Brain microvascular endothelial cell (primary cell): ENCODE measurements around the gene SGIP1.
"Not testable (repeated sequence)": the region's sequence is repeated elsewhere in the genome, so short reads cannot be mapped to it uniquely, and the experiment has no call there.

Source experiments
- DNase-seq: peaks from one replicate; pipeline ENCODE4 v3.0.0-alpha.2; 2020
- H3K27ac ChIP-seq: fragments of 250-450 bp; sonication (Bioruptor Pico); 2 replicates; pipeline ENCODE4 v1.5.1; 2020; ENCODE audit warnings: mild to moderate bottlenecking, moderate library complexity
- H3K27me3 ChIP-seq: fragments of 250-450 bp; sonication (Bioruptor Pico); replicated peaks from 2 replicates; pipeline ENCODE4 v1.5.1; 2020; ENCODE audit warnings: mild to moderate bottlenecking
- H3K36me3 ChIP-seq: fragments of 250-450 bp; sonication (Bioruptor Pico); replicated peaks from 2 replicates; pipeline ENCODE4 v1.5.1; 2020; ENCODE audit warnings: mild to moderate bottlenecking
- H3K4me3 ChIP-seq: 2 replicates; pipeline ENCODE4 v1.5.1; 2011; ENCODE audit warnings: low read depth, mild to moderate bottlenecking, control low read depth, low read length, moderate library complexity
- in situ Hi-C: cut with HindIII; loops from 2 replicates; pipeline ENCODE4 v1.10.0; 2017; ENCODE audit warnings: low sequenced_read_pairs, low pct_ligation_motif_present
- TF ChIP-seq, protein P1 (sequence below): IDR thresholded peaks from 2 replicates; pipeline ENCODE4 v1.5.1; 2011; ENCODE audit warnings: low read depth, mild to moderate bottlenecking, moderate library complexity, low read length, control low read depth, inconsistent platforms; ENCODE audit errors: missing control alignments

Gene SGIP1

DNA sequence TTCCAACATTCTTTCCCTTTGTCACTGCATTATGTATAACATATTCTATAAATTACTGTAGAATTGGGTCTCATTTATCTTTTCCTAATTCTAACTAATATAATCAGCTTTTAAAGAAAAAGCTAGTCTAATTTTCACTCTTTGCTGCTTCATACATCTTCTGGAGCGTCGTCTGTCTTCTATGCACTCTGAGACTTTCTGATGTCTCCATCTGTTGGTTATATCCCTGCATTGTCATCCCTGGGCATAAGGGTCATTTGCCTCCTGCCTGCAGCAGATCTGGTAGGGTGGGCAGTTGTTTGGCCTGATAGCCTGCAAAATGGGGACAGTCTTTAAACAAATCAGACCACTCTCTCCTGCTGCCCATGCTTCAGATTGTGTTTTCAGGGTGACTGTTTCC is 177.5 kb downstream of the SGIP1 start:
- no peaks in the 10 kb centered on the region for H3K27me3 ChIP-seq
- DNase-seq, result peak; percentile 3
- no peak overlapping the region for H3K4me3 ChIP-seq
- TF ChIP-seq, protein P1, sequence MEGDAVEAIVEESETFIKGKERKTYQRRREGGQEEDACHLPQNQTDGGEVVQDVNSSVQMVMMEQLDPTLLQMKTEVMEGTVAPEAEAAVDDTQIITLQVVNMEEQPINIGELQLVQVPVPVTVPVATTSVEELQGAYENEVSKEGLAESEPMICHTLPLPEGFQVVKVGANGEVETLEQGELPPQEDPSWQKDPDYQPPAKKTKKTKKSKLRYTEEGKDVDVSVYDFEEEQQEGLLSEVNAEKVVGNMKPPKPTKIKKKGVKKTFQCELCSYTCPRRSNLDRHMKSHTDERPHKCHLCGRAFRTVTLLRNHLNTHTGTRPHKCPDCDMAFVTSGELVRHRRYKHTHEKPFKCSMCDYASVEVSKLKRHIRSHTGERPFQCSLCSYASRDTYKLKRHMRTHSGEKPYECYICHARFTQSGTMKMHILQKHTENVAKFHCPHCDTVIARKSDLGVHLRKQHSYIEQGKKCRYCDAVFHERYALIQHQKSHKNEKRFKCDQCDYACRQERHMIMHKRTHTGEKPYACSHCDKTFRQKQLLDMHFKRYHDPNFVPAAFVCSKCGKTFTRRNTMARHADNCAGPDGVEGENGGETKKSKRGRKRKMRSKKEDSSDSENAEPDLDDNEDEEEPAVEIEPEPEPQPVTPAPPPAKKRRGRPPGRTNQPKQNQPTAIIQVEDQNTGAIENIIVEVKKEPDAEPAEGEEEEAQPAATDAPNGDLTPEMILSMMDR, result peak; percentile 57
- in situ Hi-C loops, result no loop called here
- no peak overlapping the region for H3K27ac ChIP-seq
- H3K36me3 ChIP-seq, result no peaks in the 10 kb centered on the region

- Histone ChIP-seq H3K27ac (no peak overlapping the region), H3K36me3 (no peaks in the 10 kb centered on the region), H3K4me3 (no peak overlapping the region), H3K27me3 (no peaks in the 10 kb centered on the region)
- in situ Hi-C loops, result no loop called here
- no peak for DNase-seq
- TF ChIP-seq, protein P1, result no peak
These were observed 178.9 kb downstream of the SGIP1 start for GRCh38 chr1:66712839-66713238.

GRCh38 chr1:66723985-66724384 is 190.0 kb downstream of the SGIP1 start:
- DNase-seq, result no peak
- Histone ChIP-seq H3K36me3 (no peaks in the 10 kb centered on the region), H3K27ac (no peak overlapping the region), H3K27me3 (no peaks in the 10 kb centered on the region), H3K4me3 (no peak overlapping the region)
- TF ChIP-seq, protein P1, result no peak
- in situ Hi-C loops, result no loop called here

DNA sequence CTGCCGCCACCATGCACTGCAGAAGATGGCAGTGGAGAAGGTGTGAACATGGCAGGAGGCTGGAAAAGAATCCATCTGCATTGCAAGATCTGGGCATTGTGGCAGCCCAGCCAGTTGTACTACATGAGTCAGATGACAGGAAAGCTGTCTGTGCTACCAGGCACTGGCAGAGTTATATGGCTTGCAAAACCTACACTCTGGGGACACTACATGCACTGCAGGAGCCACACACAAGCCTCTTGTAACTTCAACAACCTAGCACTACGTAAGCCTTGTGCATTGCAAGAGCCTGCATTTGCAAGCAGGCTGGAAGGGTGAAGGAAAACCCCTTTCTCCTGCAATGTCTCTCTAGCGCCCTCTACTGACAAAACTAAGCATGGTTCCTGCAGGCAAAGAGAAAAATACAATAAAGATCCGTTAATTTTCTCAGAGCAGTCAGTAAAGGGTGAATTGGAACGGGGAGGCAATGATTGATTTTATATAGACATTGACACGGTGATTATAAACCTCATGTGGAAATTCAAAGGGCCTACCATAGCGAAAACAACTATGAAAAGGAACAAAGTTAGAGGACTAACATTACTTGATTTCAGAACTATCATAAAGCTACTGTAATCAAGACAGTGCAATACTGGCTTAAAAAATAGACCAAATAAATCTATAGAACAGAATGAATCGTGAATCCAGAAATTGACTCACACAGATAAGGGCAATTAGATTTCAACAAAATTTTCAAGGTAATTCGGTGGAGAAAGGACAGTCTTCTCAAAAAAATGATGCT is 192.1 kb downstream of the SGIP1 start:
- in situ Hi-C loops, result no loop called here

GRCh38 chr1:66728021-66728420 is 194.1 kb downstream of the SGIP1 start:
- Histone ChIP-seq H3K4me3 (no peak overlapping the region), H3K27me3 (no peaks in the 10 kb centered on the region), H3K36me3 (no peaks in the 10 kb centered on the region), H3K27ac (no peak overlapping the region)
- no peak for DNase-seq
- in situ Hi-C loops, result no loop called here
- TF ChIP-seq, protein P1, result no peak

More for the DNA sequence above, 192.1 kb downstream of the SGIP1 start:
- H3K4me3 ChIP-seq, result no peak overlapping the region
- TF ChIP-seq, protein P1, result peak; percentile 96
- H3K27ac ChIP-seq, result no peak overlapping the region
- H3K36me3 ChIP-seq, result no peaks in the 10 kb centered on the region
- no peaks in the 10 kb centered on the region for H3K27me3 ChIP-seq
- peak; percentile 72 for DNase-seq

DNA sequence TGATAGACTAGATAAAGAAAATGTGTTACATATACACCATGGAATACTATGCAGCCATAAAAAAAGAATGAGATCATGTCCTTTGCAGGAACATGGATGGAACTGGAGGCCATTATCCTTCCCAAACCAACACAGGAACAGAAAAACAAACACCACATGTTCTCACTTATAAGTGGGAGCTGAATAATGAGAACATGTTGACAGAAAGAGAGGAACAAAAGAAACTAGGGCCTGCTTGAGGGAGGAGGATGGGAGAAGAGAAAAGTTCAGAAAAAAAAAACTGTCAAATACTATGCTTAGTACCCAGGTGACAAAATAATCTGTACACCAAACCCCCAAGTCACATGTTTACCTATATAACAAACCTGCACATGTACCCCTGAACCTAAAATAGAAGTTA is 194.8 kb downstream of the SGIP1 start:
- H3K36me3 ChIP-seq, DNase-seq, H3K27ac ChIP-seq, in situ Hi-C loops, H3K27me3 ChIP-seq, H3K4me3 ChIP-seq: not testable (repeated sequence)
